ENCODE results near the gene FBXW9.
"Not testable (repeated sequence)": the region's sequence is repeated elsewhere in the genome, so short reads cannot be mapped to it uniquely, and the experiment has no call there.

FBXW9 gene

DNA sequence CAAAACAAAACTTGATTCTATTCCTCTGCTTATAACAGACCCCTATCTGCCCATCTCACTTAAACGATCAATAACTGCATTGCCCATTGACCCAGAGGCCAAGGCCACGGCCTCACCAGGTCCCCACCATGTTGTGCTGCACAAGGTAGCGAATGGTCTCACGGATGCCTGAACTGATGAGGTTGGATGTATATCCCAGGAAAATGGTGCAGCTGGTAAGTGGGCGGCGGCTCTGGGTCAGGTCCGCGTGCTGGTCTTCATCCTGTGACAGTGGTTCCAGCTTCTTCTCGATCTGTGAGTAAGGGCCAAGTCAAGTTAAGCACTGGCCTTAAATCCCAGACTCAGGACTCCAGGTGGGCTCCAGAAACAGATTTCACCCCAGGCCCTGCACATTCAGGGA lies 16.4 kb downstream of the FBXW9 start:
- no peak for DNase-seq (ENCODE audit: low spot score)

GRCh38 chr19:12678039-12678438 lies 18.4 kb downstream of the FBXW9 start:
- DNase-seq (ENCODE audit: low spot score) = not testable (repeated sequence)

- no peak for DNase-seq (ENCODE audit: low spot score)
Observed at GRCh38 chr19:12676928-12677327, 19.5 kb downstream of the FBXW9 start.

DNA sequence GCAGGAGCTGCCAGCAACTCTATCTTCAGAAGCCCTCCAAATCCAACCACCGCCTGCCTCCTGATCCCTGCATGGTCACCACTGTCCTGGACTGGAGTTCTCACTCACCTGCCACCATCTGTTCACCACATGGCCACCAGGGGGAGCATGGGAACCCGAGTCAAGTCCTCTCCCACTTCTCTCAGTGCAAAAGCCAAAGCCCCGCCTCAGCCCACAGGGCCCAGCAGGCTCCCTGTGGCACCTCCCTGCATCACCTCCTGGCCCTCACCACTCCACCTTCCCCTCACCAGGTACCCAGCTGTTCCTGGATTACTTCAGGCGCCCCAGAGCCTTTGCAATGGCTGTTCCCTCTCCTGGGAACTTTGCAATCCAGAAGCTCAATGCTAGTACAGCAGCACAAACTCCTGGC lies 20.0 kb downstream of the FBXW9 start:
- DNase-seq (ENCODE audit: low spot score) = peak; percentile 72

DNA sequence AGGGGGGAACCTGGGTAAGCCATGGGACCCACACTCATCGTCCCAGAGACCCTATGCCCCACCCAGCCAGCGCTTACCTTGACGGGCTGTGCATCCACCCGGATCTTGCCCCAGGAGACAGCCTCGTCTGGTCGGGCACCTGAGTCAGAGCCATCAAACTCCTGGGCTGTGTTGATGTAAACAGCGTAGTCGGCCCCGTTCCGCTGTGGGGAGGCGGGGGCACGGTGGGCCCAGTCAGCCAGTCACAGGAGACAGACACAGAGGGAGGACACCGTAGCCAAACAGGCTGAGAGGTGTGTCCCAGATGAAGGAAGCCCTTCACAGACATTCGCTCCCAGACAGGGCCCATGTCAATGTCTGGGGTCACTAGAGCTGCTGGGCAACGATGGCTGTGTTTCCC lies 20.5 kb downstream of the FBXW9 start:
- DNase-seq (ENCODE audit: low spot score) = no peak

- no peak for DNase-seq (ENCODE audit: low spot score)
Observed at GRCh38 chr19:12675399-12675798, 21.0 kb downstream of the FBXW9 start.

- no peak for DNase-seq (ENCODE audit: low spot score)
Observed at GRCh38 chr19:12672744-12673143, 23.7 kb downstream of the FBXW9 start.

- no peak for DNase-seq (ENCODE audit: low spot score)
Observed at GRCh38 chr19:12670159-12670928, 26.1 kb downstream of the FBXW9 start.

DNA sequence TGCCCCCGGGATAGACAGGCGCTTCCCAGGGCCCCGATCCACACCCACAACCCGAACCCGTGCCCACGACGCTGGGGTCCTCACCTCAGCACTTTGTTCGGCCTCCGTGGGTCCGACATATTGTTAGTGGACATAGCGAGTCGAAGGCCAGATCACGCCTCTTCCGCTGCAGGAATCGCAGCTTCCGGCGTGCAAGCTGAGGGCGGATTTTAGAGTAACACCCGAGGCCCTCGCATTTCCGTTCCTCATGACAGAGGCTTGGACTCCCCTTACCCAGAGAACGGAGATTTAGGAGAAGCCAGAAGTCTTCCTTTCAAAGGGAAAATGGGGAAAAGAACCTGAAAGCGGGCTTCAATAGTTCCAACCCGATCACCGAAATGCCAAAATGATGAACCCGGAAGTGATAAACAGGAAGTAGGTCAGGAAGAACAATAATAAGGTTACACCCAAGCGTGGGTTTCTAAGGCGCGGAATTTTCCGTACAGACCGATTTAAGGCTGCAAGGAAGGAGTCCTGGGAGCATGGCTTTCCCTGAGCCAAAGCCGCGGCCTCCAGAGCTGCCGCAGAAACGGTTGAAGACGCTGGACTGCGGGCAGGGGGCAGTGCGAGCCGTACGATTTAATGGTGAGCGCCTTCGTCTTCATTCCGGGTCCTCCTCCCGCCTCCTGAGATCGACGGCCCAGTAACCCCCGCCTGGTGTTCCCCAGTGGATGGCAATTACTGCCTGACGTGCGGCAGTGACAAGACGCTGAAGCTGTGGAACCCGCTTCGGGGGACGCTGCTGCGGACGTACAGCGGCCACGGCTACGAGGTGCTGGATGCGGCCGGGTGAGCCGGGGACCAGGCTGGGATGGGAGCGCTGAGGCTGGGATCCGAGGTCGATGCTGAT lies 26.9 kb downstream of the FBXW9 start:
- peak; percentile 83 for DNase-seq (ENCODE audit: low spot score)

DNA sequence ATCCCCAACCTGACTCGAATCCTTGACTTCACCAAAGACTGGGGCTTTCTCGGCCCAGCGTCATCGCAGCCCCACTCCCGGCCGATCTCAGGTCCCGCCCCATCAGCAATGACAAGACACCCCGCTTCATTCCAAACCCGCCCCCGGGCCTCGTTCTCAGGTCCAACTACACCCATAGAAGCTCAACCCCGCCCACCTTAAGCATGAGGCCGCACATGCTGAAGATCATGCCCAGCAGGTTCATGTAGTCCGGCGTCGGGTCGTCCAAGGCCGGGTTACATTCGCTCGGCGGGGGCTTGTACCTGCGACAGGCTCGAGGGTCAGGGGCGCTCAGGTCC lies 27.5 kb downstream of the FBXW9 start:
- DNase-seq (ENCODE audit: low spot score) = peak; percentile 46

DNA sequence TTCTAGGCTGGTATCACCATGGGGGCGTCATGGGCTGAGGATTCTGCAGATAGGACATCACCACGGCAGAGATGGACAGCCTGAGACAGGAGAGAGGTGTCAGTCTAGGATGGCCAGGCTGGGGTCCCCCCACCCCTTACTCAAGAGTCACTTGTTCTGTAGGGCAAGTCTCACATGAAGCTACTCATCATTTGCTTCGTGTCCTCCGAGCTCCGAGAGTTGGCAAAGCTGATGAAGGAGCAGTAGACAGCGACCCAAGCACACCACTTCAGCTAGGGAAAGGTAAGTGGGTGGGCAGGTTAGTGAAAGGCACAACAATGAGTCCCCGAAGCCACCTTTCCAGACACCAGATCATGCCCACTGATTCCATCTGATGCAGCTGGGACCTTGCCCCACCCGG lies 28.1 kb downstream of the FBXW9 start:
- DNase-seq (ENCODE audit: low spot score) = no peak

DNA sequence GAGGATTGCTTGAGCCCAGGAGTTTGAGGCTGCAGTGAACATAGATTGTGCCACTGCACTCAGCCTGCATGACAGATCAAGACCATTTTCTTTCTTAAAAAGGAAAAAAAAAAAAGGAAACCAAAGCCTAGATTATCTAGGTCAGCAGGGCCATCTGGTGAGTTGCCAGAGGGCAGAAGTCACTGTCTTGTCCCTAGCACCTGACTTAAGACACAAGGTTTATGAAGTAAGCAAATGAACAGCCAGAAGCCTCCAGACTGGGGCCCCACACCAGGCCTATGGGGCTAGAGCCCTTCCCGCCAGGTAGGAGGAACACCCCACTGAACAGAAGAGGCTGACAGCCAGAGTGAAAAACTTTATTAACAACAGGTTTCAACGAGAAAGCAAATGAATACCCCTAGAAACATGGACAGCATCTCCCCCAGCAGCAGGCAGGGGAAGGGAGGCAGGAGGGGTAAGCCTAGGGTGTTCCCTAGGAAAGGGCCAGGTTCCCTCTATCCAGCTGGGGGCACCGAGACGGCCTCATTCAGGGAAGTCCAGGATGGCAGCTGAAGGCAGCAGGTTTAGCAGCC lies 28.6 kb downstream of the FBXW9 start:
- no peak for DNase-seq (ENCODE audit: low spot score)

GRCh38 chr19:12666265-12667048 lies 30.0 kb downstream of the FBXW9 start, which contains the start of the genes MAN2B1 and WDR83:
TSS of gene MAN2B1 (minus strand) at chr19:12666742. CDS start at chr19:12666701, 41 bp downstream.
TSS of gene WDR83 (plus strand) at chr19:12666807. CDS start at chr19:12669791, 2,984 bp downstream.
- DNase-seq (ENCODE audit: low spot score) = peak; percentile 78

GRCh38 chr19:12665671-12666264 lies 30.7 kb downstream of the FBXW9 start:
- DNase-seq (ENCODE audit: low spot score) = no peak

GRCh38 chr19:12665281-12665573 lies 31.2 kb downstream of the FBXW9 start:
- no peak for DNase-seq (ENCODE audit: low spot score)

GRCh38 chr19:12664406-12665280 lies 31.8 kb downstream of the FBXW9 start:
- DNase-seq (ENCODE audit: low spot score) = no peak

GRCh38 chr19:12660980-12661379 lies 35.5 kb downstream of the FBXW9 start:
- DNase-seq (ENCODE audit: low spot score) = no peak

GRCh38 chr19:12657966-12658365 lies 38.5 kb downstream of the FBXW9 start:
- no peak for DNase-seq (ENCODE audit: low spot score)

GRCh38 chr19:12656899-12657571 lies 39.4 kb downstream of the FBXW9 start:
- no peak for DNase-seq (ENCODE audit: low spot score)

DNA sequence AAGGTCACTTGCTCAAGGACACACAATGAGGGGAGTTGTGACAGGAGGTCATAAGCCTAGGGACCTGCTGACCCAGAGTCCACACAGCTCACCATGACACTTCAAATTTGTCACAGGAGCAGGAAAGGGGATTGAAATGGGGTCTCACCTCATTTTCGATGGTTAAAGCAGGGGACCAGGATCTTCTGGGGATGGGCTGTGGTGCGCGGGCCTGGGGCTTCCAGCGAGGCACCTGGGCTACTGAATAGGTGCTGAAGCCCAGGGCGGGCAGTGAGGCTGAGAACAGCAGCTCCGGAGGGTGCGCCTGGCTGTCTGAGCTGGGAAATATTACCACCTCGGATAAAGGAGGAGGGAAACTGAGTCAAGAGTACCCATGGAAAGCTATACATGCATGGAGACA lies 40.9 kb downstream of the FBXW9 start:
- DNase-seq (ENCODE audit: low spot score) = no peak
